ENCODE measurements around the gene RAC3.

RAC3 gene

DNA sequence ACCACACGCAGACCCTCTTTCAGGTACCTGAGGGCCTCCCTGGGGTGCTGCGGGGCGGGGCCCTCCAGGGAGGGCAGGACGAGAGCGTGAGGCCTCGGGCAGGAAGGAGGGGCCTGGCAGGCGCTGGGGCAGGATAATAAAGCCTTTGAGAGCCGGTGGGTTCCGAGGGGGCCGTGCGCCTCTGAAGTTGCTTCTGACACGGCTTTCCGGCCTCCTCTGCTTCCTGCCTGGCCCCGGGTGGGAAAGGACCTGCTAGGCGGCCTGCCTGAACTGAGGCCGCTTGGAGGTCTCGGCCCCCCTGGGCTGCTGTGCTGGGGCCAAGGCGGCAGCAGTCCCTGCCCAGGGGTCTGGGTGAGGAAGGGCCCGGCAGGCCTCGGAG, 19.2 kb upstream of the RAC3 start:
- no peaks in the 10 kb centered on the region for H3K36me3 ChIP-seq (ENCODE audit: insufficient read depth)
- H3K4me1 ChIP-seq (ENCODE audit: low read depth, poor library complexity, severe bottlenecking): no peaks in the 10 kb centered on the region
- no peak overlapping the region for H2AFZ ChIP-seq (ENCODE audit: low read depth)
- no peak overlapping the region for H3K9ac ChIP-seq
- H3K27me3 ChIP-seq (ENCODE audit: insufficient read depth, low read depth): no peaks in the 10 kb centered on the region
- TF ChIP-seq CTCF (conservative IDR thresholded peaks at IDR 0.05; ENCODE audit: low read depth, low read length): no peak
- H3K27ac ChIP-seq: no peak overlapping the region
- H3K4me3 ChIP-seq (IDR thresholded peaks at IDR 0.05; ENCODE audit: insufficient read depth, low read depth, low read length): no peak overlapping the region
- H4K20me1 ChIP-seq (ENCODE audit: insufficient read depth): no peaks in the 10 kb centered on the region
- H3K79me2 ChIP-seq (ENCODE audit: insufficient read depth, low read depth): no peaks in the 10 kb centered on the region
- H3K4me2 ChIP-seq: no peak overlapping the region

GRCh38 chr17:82012640-82013295, 18.7 kb upstream of the RAC3 start:
- Histone ChIP-seq H3K4me2 (no peak overlapping the region), H3K36me3 (ENCODE audit: insufficient read depth) (no peaks in the 10 kb centered on the region)

DNA sequence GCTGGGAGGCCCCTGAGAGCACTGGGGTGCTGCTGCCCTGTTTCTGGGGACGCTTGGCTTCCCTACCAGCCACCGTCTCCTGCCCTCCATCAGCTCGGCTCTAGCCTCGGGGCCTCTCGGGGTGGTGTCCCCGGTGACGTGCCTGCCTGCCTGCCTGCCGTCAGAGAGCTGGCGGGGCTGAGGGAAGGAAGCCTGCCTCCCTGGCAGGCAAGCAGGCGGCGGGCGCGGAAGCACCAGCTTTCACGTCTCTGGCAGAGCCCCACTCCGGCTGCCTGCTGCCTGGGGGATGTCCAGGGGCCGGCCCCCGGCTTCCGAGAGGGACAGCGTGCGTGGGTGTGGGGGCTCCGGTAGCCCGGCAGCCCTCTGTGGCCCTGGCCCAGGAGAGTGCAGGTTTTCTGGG, 18.1 kb upstream of the RAC3 start:
- H3K36me3 ChIP-seq (ENCODE audit: insufficient read depth): no peaks in the 10 kb centered on the region
- H3K4me2 ChIP-seq: no peak overlapping the region
- H2AFZ ChIP-seq (ENCODE audit: low read depth): no peak overlapping the region
- no peak overlapping the region for H3K27ac ChIP-seq
- H3K9ac ChIP-seq: no peak overlapping the region
- H3K27me3 ChIP-seq (ENCODE audit: insufficient read depth, low read depth): no peaks in the 10 kb centered on the region
- no peaks in the 10 kb centered on the region for H3K4me1 ChIP-seq (ENCODE audit: low read depth, poor library complexity, severe bottlenecking)
- H4K20me1 ChIP-seq (ENCODE audit: insufficient read depth): no peaks in the 10 kb centered on the region
- no peak for TF ChIP-seq CTCF (conservative IDR thresholded peaks at IDR 0.05; ENCODE audit: low read depth, low read length)
- H3K79me2 ChIP-seq (ENCODE audit: insufficient read depth, low read depth): no peaks in the 10 kb centered on the region
- no peak overlapping the region for H3K4me3 ChIP-seq (IDR thresholded peaks at IDR 0.05; ENCODE audit: insufficient read depth, low read depth, low read length)

More at GRCh38 chr17:82012640-82013295, 18.7 kb upstream of the RAC3 start:
- no peak for TF ChIP-seq CTCF (conservative IDR thresholded peaks at IDR 0.05; ENCODE audit: low read depth, low read length)
- Histone ChIP-seq H2AFZ (ENCODE audit: low read depth) (no peak overlapping the region), H3K27me3 (ENCODE audit: insufficient read depth, low read depth) (no peaks in the 10 kb centered on the region), H3K79me2 (ENCODE audit: insufficient read depth, low read depth) (no peaks in the 10 kb centered on the region), H3K4me3 (IDR thresholded peaks at IDR 0.05; ENCODE audit: insufficient read depth, low read depth, low read length) (no peak overlapping the region), H3K4me1 (ENCODE audit: low read depth, poor library complexity, severe bottlenecking) (no peaks in the 10 kb centered on the region), H4K20me1 (ENCODE audit: insufficient read depth) (no peaks in the 10 kb centered on the region), H3K27ac (no peak overlapping the region), H3K9ac (no peak overlapping the region)

DNA sequence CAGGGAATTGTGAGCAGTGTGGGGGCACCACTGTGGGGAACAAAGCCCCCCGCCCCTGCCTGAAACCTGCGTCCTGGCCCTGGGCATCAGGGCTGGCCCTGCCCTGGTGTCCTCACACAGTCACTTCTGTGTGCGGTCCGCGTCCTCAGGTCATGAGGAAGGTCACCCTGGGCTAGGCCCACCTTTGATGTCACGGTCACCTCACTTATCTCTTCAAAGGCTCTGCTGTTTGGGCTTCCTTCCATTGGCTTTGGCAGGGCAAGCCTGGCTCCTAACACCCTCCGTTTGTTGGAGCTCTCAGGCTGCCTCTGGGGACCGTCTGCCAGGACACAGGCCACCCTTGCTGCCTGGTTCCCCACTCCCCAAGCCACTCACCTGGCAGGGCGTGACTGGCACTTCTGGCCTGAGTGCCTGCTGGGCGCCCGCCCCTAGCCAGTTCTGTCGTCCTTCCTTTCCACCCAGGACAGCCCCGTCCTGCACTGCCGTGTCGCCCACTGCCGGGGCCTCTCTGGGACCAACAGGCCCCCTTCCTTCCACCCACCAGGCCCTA, 17.6 kb upstream of the RAC3 start:
- H3K27me3 ChIP-seq (ENCODE audit: insufficient read depth, low read depth): no peaks in the 10 kb centered on the region
- H2AFZ ChIP-seq (ENCODE audit: low read depth): no peak overlapping the region
- H3K9ac ChIP-seq: no peak overlapping the region
- no peaks in the 10 kb centered on the region for H3K36me3 ChIP-seq (ENCODE audit: insufficient read depth)
- no peak overlapping the region for H3K4me2 ChIP-seq
- no peak for TF ChIP-seq CTCF (conservative IDR thresholded peaks at IDR 0.05; ENCODE audit: low read depth, low read length)
- H3K4me1 ChIP-seq (ENCODE audit: low read depth, poor library complexity, severe bottlenecking): no peaks in the 10 kb centered on the region
- H3K79me2 ChIP-seq (ENCODE audit: insufficient read depth, low read depth): no peaks in the 10 kb centered on the region
- no peak overlapping the region for H3K4me3 ChIP-seq (IDR thresholded peaks at IDR 0.05; ENCODE audit: insufficient read depth, low read depth, low read length)
- no peak overlapping the region for H3K27ac ChIP-seq
- H4K20me1 ChIP-seq (ENCODE audit: insufficient read depth): no peaks in the 10 kb centered on the region

Data from KMS-11 (cell line).